SW480 (cell line): Measurements from ENCODE around the gene HES1.

Experiments used
- DNase-seq: peaks from one replicate; pipeline ENCODE4 v3.0.0-alpha.2; 2016; ENCODE audit warnings: low spot score

HES1 gene

GRCh38 chr3:194102436-194102835 is 33.5 kb upstream of the HES1 start:
- no peak for DNase-seq

DNA sequence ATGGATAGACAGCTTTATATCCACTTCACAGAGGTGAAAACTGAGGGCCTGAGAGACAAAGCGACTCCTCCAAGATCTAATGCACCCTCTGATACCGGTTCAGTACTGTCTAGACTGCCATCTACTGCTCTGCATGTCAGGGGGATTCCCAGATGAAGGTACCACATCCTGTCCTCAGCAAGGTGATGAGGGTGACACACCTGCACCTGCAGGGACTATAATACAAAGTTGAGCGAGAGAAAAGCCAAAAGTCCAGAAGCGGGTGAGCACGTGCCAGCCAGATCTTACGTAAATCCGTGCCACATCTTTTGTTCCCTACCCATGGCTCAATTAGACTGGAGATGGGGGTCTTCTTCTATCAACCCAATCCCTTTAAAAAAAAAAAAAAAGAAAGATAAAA is 32.4 kb upstream of the HES1 start:
- no peak for DNase-seq

DNA sequence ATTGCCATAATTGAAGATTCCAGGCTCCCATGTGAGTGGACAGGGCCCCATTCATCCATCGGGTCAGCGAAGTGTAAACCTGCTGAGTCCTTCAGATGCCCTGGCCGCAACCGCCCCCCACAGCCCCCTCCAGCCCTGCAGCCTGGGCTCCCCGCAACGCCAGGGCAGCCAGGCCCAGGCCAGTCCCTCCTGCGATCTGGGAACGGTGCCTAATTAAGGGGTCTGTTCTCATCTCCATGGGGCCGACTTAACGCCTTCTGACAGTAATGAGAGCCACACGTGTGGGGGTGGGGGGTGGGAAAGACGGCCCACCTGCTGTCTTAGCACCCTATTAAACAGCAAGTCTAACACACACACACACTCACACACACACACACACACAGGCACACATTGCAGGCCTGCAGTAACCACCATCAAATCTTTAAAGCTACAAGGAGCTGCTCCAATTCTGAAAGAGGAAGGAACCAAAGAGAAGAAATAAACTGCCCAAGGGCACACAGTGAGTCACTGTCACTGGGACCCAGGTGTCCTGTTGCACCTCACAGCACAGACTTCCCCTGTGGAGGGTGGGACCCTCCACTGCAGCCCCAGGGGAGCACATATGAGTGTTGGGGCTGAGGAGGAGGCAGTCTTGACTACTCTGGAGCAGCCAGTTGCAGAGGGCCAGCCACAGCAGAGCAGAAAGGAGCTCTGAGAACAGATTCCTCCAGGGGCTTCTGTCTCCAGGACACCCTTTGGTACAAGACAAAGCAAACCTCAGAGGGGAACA is 31.8 kb upstream of the HES1 start:
- no peak for DNase-seq

DNA sequence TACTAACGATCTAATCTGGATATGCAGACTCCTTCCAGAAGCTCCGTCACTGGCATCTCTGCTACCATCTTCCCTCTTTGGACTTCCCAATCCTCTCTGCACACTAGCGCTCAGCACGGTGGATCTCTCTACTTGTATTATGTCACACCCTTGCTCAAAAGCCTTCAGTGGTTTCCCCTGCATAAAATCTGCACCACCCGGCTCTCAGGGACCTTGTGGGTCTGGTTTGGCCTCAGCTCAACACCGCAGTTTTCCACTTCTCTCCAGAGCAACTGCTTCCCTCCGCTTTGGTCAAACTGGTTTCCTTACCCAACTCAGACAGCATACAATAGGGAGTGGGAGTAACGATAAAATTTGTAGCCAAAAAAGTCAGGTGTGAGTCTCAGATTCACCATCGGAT is 30.7 kb upstream of the HES1 start:
- DNase-seq = no peak

- no peak for DNase-seq
Measured at GRCh38 chr3:194107107-194107506, 28.8 kb upstream of the HES1 start.

DNA sequence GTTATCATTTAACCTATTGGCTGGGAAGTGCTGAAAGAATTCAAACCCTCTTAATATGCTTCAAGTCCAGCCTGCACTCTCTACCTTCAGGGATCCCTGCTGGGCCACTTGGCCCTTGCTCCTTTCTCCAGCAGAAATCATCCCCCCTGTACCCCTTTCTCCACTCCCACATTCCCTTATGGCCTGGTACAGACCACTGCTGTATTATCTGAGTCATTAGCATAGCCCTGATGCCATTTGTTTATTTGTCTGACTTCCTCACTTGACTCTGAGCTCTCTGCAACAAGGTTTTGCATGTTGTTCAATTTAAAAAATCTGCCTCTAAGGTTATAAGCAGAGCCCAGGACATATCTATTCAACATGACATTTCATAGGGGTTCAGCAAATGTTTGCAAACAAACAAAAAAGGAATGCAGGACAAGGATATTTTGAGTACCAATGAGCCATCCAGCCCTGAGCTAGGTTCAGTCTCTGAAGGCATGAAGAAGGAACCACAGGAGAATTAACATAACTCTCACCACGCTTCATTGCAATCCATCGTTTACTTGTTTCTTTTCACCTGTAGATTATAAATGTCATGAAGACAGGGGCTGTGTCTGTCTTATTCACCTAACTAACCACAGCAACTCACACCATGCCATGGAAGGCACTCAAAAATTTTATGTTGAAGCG is 26.6 kb upstream of the HES1 start:
- no peak for DNase-seq

GRCh38 chr3:194110483-194110882 is 25.5 kb upstream of the HES1 start:
- DNase-seq = no peak

GRCh38 chr3:194111336-194111735 is 24.6 kb upstream of the HES1 start:
- DNase-seq = no peak

GRCh38 chr3:194112120-194113106 is 23.5 kb upstream of the HES1 start:
- DNase-seq = peak; percentile 95

DNA sequence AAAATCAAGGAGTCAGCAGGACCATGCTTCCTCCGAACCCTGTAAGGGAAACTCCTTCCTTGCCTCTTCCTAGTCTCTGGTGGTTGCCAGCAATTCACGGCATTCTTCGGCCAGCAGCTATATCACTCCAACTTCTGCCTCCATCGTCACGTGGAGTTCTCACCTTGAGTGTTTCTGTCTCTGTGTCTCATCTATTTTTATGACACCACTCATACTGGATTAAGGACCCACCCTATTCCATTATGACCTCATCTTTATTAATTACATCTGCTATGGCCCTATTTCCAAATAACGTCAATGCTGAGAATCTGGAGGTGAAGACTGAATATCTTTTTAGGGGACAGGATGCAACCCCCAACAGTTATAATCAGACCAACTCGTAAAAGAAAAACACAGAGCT is 21.8 kb upstream of the HES1 start:
- DNase-seq = no peak

DNA sequence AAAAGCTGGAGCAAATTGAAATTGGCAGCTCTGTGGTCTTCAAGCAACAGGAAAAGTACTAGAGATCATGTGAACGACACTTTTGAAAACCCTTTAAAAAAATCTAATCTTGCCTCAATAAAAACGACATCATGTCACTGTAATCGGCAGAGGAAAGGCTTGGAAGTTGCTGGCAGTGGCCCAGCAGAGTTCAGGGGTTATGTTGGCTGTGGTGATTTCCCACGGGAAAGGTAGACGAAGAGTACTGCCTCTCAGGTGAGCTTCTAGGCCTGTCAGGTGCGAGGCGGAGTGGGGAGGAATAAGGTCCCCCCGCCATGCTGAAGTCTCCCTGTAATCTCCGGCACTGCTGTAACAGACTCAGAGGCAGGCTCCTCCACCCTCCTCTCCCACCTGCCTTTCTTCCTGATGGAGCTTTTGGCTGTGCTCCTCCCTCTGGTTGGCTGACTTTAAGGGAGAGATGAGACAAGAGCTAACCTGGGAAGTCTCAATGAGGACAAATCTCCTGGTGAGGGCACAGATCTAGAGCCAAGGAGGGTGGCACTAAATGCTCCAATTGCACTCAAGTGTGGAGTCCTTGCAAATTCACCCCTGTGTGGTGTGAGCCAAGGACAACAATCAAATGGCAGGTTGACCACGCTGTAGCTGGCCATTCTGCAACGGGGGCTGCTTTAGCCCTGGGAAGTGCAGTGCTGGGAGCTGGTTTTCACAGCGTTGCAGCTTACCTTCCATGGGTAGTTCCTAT is 18.7 kb upstream of the HES1 start:
- no peak for DNase-seq

- DNase-seq = no peak
Measured at GRCh38 chr3:194118920-194119319, 17.0 kb upstream of the HES1 start.

GRCh38 chr3:194119831-194120590 is 15.9 kb upstream of the HES1 start:
- no peak for DNase-seq

DNA sequence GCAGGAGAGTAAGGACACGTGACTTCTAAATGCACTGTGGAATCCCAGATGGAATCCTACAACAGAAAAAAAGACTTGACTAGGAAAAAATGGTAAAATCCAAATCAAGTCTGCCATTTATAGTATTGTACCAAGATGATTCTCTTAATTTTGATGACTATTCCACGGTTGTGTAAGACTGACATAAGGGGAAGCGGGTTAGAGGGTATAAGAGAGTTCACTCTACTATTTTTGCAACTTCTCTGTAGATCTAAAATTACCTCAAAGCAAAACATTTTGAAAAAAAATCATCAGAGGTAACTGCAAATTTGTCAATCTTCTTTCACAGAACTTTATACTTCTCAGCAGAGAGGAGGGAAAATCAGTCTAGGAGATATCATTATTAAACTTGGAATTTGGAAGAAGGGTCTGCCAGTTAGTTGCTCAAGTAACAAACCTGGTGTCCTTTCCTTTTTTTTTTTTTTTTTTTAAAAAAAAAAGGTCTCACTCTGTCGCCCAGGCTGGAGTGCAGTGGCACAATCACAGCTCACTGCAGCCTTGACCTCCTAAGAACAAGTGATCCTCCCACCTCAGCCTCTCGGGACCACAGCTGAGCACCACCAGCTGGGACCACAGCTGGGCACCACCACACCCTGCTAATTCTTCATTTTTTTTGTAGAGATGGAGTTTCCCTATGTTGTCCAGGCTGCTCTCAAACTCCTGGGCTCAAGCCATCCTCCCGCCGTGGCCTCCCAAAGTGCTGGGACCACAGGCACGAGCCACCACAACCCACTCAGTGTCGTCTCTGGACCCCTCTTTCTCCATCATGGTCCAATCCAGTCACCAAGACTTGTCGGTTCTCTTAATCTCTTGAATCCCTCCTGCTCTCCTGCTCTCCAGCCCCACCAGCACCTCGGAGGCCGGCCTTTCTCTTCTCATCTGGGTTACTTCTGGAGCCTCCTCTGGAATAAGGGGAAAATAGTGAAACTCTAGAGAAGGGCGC is 14.9 kb upstream of the HES1 start:
- no peak for DNase-seq

DNA sequence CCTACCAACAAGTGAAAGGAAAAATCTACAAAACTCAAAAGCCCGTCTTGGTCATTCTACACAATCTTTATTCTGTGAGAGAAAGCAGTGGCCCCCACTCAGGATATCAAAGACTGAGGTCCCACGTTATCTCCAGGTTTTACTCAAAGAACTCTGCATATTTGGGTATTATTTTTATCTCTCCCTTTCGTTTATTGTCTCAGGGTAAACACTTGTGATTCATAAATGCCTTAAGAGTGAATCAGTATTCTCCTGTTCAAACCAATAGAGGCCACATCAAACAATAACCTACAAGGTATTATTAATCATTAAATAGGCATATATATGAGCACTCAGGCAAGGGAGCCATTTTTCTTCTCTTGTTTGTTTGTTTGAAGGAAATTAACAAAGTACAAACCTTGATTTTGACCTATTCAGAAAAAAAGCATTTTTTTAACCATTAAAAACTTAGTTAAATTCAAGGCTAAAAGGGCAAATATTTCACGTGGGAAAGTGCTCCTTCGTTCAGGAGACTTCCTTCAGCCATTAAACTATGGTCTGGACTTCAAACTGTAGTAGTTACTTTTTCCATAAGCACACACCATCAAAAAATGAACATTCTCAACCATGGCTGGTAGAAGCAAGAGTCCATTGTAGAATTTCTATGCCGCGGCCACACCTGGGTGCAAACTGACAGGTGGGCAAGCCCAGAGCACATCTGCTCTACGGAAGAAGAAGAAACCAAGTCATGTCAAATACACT is 13.9 kb upstream of the HES1 start:
- peak; percentile 93 for DNase-seq

DNA sequence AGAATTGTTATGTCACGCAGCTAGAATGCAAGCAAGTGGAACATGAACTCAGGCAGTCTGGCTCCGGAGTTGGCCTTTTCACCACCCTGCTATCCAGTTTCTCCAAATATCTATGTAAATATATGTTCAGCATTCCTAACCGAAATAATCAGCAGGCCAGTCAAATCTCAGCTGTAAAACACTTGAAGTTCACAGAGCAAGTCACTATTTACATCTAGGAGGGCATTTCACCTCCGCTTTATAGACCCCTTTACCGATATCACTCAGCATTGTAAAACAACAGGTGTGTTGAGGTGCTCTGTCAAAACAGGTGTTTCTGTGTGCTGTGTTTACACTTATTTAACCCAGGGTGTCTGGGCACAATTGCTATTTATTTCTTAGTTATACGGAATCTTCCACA is 12.2 kb upstream of the HES1 start:
- DNase-seq = no peak

DNA sequence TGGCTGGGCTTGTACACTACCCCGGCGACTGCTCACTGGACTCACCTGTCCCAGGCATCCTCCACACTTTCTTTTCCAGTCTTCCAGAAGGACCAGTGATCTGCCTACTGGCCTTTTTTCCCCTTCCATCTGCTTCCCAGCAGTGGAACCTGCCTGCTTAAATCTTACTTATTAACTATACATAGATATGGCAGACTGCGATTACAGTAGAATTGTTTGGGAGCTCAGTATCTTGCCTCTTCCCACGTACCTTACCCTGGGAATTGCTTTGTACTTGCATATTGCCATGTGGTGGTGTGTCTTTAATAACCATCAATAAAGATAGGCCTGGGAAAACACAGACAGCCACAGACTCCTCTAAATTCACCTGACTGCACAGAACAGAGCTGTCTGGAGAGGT is 11.8 kb upstream of the HES1 start:
- no peak for DNase-seq

DNA sequence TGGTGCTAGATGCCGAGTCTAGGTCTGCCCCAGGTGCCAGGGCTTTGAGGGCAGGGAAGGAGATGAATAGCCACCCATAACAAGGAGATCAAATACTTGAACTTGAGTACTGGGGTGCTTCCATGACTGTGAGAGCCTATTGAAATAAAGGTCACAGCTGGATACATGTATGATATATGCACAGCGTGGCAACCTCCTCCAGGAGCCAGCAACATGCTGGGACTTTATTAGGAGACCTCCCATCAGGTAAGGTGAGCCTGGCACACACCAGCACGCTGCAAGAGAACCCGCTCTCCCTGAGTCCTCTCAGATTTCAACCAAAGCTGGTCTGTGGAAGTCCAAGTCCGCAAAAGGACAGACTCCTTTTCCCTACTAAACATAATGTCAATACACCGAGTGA is 10.5 kb upstream of the HES1 start:
- DNase-seq = no peak

DNA sequence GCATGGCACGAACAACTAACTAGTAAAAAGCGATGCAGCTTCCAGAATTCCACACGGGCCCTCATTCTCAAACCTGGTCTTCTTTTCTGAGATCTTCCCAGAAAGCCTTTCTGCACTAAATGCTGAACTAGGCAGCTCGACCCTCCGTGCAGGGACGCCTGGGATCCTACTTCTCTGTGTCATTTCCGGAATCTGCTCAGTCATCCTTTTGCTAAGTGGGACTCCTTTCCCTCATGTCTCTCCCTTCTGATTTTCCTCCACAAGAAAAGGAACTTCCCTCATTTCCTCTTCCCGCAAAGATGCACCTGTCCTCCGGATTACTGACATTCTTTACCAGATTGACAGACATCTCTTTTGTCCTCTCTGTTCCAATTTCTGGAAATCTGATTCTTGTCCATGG is 9.2 kb upstream of the HES1 start:
- no peak for DNase-seq
